IPS DF 4.7 (cell line): ENCODE measurements around the gene ESCO1.

Experiments
- DNase-seq: peaks from one replicate; pipeline ENCODE4 v3.0.0-alpha.2; 2013; ENCODE audit warnings: low spot score; ENCODE audit errors: extremely low read depth

ESCO1 gene

GRCh38 chr18:21489119-21489750, 111.3 kb downstream of the ESCO1 start:
- DNase-seq: peak; percentile 79

DNA sequence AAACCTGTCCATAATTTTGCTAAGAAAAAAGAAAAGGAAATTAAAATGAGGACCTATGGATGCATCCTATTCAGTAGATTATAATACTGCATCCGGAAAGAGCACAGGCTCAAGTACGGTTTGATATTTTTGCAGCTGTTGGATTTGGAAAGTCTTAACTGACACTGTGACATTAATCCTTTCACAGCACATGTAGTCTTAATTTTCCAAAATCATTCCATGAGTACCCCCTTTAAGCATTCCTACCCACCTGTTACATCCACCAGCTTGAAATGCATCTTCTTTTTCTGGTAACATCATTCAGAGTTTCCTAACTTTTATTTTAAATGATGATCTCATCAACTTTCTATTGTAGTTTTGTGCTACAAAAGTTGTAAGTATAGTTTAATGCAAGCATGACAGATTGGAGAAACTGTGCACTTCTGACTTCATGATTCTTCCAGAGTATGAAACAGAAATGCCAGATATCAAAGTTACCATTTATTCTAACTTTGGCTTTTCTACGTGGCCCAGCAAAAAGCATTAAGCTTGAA, 113.5 kb downstream of the ESCO1 start:
- DNase-seq: no peak

GRCh38 chr18:21484851-21485636, 115.5 kb downstream of the ESCO1 start:
- DNase-seq: no peak

- no peak for DNase-seq
These were observed 117.5 kb downstream of the ESCO1 start for GRCh38 chr18:21483051-21483450.

DNA sequence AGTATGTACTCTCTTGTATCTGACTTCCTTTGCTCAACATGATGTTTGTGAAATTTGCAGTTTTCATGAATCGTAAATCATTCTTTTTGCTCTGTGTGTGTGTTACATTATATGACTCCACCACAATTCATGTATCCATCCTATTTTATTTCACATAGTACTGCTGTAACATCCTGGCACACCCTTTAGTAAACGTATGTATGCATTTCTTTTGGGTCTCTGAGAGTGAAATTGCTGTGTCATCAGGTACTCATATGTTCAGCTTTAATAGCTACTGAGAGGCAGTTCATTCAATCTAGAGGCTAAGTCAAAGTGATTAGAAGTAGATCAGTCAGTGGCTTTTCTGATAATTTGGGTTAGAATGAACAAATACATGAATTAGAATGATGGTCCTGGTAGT, 118.8 kb downstream of the ESCO1 start:
- DNase-seq: no peak

DNA sequence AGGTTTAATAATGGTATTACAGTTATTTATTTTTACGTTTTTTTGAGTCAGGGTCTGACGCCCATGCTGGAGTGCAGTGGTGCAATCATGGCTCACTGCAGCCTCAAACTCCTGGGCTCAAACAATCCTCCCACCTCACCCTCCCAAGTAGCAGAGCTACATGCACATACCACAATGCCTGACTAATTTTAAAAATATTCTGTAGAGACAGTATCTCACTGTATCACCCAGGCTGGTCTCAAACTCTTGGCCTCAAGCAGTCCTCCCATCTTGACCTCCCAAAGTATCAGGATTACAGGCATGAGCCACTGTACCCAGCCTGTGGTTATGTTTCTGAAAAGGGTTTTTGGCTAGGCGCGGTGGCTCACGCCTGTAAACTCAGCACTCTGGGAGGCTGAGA, 120.8 kb downstream of the ESCO1 start:
- DNase-seq: no peak
